Transverse colon (tissue), 1 donor: Measurements from ENCODE around the gene TESK2.

Experiments
- EP300 ChIP-seq: sonication (generic); formaldehyde crosslinking; IDR thresholded peaks from one replicate; pipeline ENCODE4 v1.6.1; 2017; ENCODE audit warnings: antibody characterized with exemption, low read depth
- POLR2A ChIP-seq: fragments of 450-650 bp; IDR thresholded peaks from one replicate; pipeline ENCODE4 v1.6.1; 2016; ENCODE audit warnings: antibody characterized with exemption, mild to moderate bottlenecking, moderate library complexity

DNA sequence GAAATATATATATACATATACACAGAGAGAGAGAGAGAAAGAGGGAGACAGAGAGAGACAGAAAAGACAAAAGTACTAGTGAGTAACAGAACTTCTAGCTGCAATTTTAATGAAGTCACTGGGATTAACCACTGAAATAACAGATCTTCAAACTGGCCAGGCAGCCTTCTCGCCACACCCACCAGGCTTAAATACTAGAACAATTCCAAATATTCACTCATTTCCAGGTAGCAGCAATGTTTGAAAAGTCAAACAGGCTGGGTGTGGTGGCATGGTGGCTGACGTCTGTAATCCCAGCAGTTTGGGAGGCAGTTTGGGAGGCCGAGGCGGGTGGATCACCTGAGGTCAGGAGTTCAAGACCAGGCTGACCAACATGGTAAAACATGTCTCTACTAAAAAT, 25.5 kb upstream of the TESK2 start:
- TF ChIP-seq EP300 = no peak
- TF ChIP-seq POLR2A = no peak
